Measurements from ENCODE around the gene XYLT1. TPM values are rescaled to one million over a fixed set of nuclear protein-coding genes. Genes with fewer than 3 reads are reported as not detected.

The XYLT1 gene
- total RNA-seq, 1 experiment from 2014 or later, result 12.5 TPM

- intact Hi-C loops (cut with micrococcal nuclease; ENCODE audit: unreplicated experiment), result no loop called here
- POLR2A ChIA-PET, result no interaction called here
- TF ChIP-seq CTCF (IDR thresholded peaks at IDR 0.05; ENCODE audit: insufficient read depth in 1 of 2, low read depth in 1 of 2, low read length in 1 of 2, severe bottlenecking in 1 of 2, unreplicated experiment in 1 of 2), result no peak
Measured at GRCh38 chr16:17283016-17283415, 187.7 kb downstream of the XYLT1 start.

GRCh38 chr16:17282247-17282646 lies 188.5 kb downstream of the XYLT1 start:
- Histone ChIP-seq H3K4me1 (peaks cover 10% of the 10 kb centered on the region; the same call in 1 of the 2 replicates), H3K4me3 (ENCODE audit: low read depth, low read length) (no peak overlapping the region), H3K9me3 (no peaks in the 10 kb centered on the region), H3K36me3 (ENCODE audit: control insufficient read depth, insufficient read depth, low read length) (no peaks in the 10 kb centered on the region), H3K27me3 (replicated peaks; ENCODE audit: control insufficient read depth, insufficient read depth, low read length) (no peaks in the 10 kb centered on the region)
- BruUV-seq (replicated peaks), result no TSS peak
- Mint-ChIP-seq H3K4me3 (ENCODE audit: unreplicated experiment) (no peak overlapping the region), H3K9me3 (ENCODE audit: unreplicated experiment) (no peaks in the 10 kb centered on the region), H3K4me1 (ENCODE audit: low read depth, unreplicated experiment) (no peaks in the 10 kb centered on the region), H3K36me3 (ENCODE audit: insufficient read depth, unreplicated experiment) (peaks cover 4% of the 10 kb centered on the region), H3K27ac (ENCODE audit: unreplicated experiment) (no peak overlapping the region), H3K27me3 (ENCODE audit: insufficient read depth, unreplicated experiment) (no peaks in the 10 kb centered on the region)
- TF ChIP-seq CTCF (IDR thresholded peaks at IDR 0.05; ENCODE audit: insufficient read depth in 1 of 2, low read depth in 1 of 2, low read length in 1 of 2, severe bottlenecking in 1 of 2, unreplicated experiment in 1 of 2), result no peak
- DNase-seq, result no peak
- intact Hi-C loops (cut with micrococcal nuclease; ENCODE audit: unreplicated experiment), result no loop called here
- ChIA-PET POLR2A (no interaction called here), CTCF (no interaction called here)

More at GRCh38 chr16:17283016-17283415, 187.7 kb downstream of the XYLT1 start:
- Histone ChIP-seq H3K27me3 (replicated peaks; ENCODE audit: control insufficient read depth, insufficient read depth, low read length) (no peaks in the 10 kb centered on the region), H3K4me3 (ENCODE audit: low read depth, low read length) (no peak overlapping the region), H3K9me3 (no peaks in the 10 kb centered on the region), H3K36me3 (ENCODE audit: control insufficient read depth, insufficient read depth, low read length) (no peaks in the 10 kb centered on the region), H3K4me1 (peaks cover 5% of the 10 kb centered on the region; the same call in 1 of the 2 replicates)
- Mint-ChIP-seq H3K36me3 (ENCODE audit: insufficient read depth, unreplicated experiment) (peaks cover 4% of the 10 kb centered on the region), H3K9me3 (ENCODE audit: unreplicated experiment) (no peaks in the 10 kb centered on the region), H3K4me3 (ENCODE audit: unreplicated experiment) (no peak overlapping the region), H3K27ac (ENCODE audit: unreplicated experiment) (no peak overlapping the region), H3K27me3 (ENCODE audit: insufficient read depth, unreplicated experiment) (no peaks in the 10 kb centered on the region), H3K4me1 (ENCODE audit: low read depth, unreplicated experiment) (no peaks in the 10 kb centered on the region)
- DNase-seq, result no peak
- CTCF ChIA-PET, result no interaction called here
- no TSS peak for BruUV-seq (replicated peaks)

- TF ChIP-seq CTCF (IDR thresholded peaks at IDR 0.05; ENCODE audit: insufficient read depth in 1 of 2, low read depth in 1 of 2, low read length in 1 of 2, severe bottlenecking in 1 of 2, unreplicated experiment in 1 of 2), result no peak
- CTCF ChIA-PET, result no interaction called here
- DNase-seq, result no peak
- Mint-ChIP-seq H3K27ac (ENCODE audit: unreplicated experiment) (no peak overlapping the region), H3K27me3 (ENCODE audit: insufficient read depth, unreplicated experiment) (no peaks in the 10 kb centered on the region), H3K9me3 (ENCODE audit: unreplicated experiment) (no peaks in the 10 kb centered on the region), H3K4me3 (ENCODE audit: unreplicated experiment) (no peak overlapping the region), H3K4me1 (ENCODE audit: low read depth, unreplicated experiment) (no peaks in the 10 kb centered on the region), H3K36me3 (ENCODE audit: insufficient read depth, unreplicated experiment) (peaks cover 4% of the 10 kb centered on the region)
- peaks cover 14% of the 10 kb centered on the region for H3K4me1 ChIP-seq
- intact Hi-C loops (cut with micrococcal nuclease; ENCODE audit: unreplicated experiment), result no loop called here
- no peaks in the 10 kb centered on the region for H3K9me3 ChIP-seq
- no TSS peak for BruUV-seq (replicated peaks)
- no peak overlapping the region for H3K4me3 ChIP-seq (ENCODE audit: low read depth, low read length)
- H3K27me3 ChIP-seq (replicated peaks; ENCODE audit: control insufficient read depth, insufficient read depth, low read length), result no peaks in the 10 kb centered on the region
- no peaks in the 10 kb centered on the region for H3K36me3 ChIP-seq (ENCODE audit: control insufficient read depth, insufficient read depth, low read length)
- POLR2A ChIA-PET, result no interaction called here
Measured at GRCh38 chr16:17281052-17281451, 189.7 kb downstream of the XYLT1 start.
